Measurements from ENCODE around the gene METRNL. TPM values are rescaled to one million over a fixed set of nuclear protein-coding genes. Genes with fewer than 3 reads are reported as not detected.
"Not testable (repeated sequence)": the region's sequence is repeated elsewhere in the genome, so short reads cannot be mapped to it uniquely, and the experiment has no call there.

Gene METRNL
- total RNA-seq, 1 experiment from 2014 or later, result 37.6 TPM

- no peak for DNase-seq (ENCODE audit: low read depth)
Observed at GRCh38 chr17:83052241-83052564, 27.2 kb upstream of the METRNL start.

- DNase-seq (ENCODE audit: low read depth), result peak; percentile 68
Observed at GRCh38 chr17:83053021-83053681, 26.3 kb upstream of the METRNL start.

GRCh38 chr17:83053739-83054451 lies 25.5 kb upstream of the METRNL start:
- DNase-seq (ENCODE audit: low read depth), result no peak

- DNase-seq (ENCODE audit: low read depth), result no peak
Observed at GRCh38 chr17:83054518-83055125, 24.8 kb upstream of the METRNL start.

GRCh38 chr17:83055176-83055575 lies 24.2 kb upstream of the METRNL start:
- DNase-seq (ENCODE audit: low read depth), result not testable (repeated sequence)

GRCh38 chr17:83055911-83056582 lies 23.4 kb upstream of the METRNL start:
- DNase-seq (ENCODE audit: low read depth), result peak; percentile 89

- no peak for DNase-seq (ENCODE audit: low read depth)
Observed at GRCh38 chr17:83056583-83057396, 22.6 kb upstream of the METRNL start.

- DNase-seq (ENCODE audit: low read depth), result no peak
Observed at GRCh38 chr17:83057397-83057761, 22.0 kb upstream of the METRNL start.

GRCh38 chr17:83057793-83058265 lies 21.6 kb upstream of the METRNL start:
- no peak for DNase-seq (ENCODE audit: low read depth)

- DNase-seq (ENCODE audit: low read depth), result no peak
Observed at GRCh38 chr17:83058266-83058798, 21.1 kb upstream of the METRNL start.

- DNase-seq (ENCODE audit: low read depth), result no peak
Observed at GRCh38 chr17:83061586-83061985, 17.8 kb upstream of the METRNL start.

GRCh38 chr17:83062011-83062817 lies 17.2 kb upstream of the METRNL start:
- DNase-seq (ENCODE audit: low read depth), result no peak

- DNase-seq (ENCODE audit: low read depth), result no peak
Observed at GRCh38 chr17:83062818-83063671, 16.4 kb upstream of the METRNL start.

GRCh38 chr17:83064021-83064731 lies 15.2 kb upstream of the METRNL start:
- no peak for DNase-seq (ENCODE audit: low read depth)

GRCh38 chr17:83064732-83065659 lies 14.4 kb upstream of the METRNL start:
- peak; percentile 37 for DNase-seq (ENCODE audit: low read depth)

- DNase-seq (ENCODE audit: low read depth), result no peak
Observed at GRCh38 chr17:83065660-83066542, 13.5 kb upstream of the METRNL start.

GRCh38 chr17:83066543-83066890 lies 12.9 kb upstream of the METRNL start:
- DNase-seq (ENCODE audit: low read depth), result not testable (repeated sequence)

Data from M059J (cell line).